ENCODE measurements around the gene ASIC3.

The ASIC3 gene

DNA sequence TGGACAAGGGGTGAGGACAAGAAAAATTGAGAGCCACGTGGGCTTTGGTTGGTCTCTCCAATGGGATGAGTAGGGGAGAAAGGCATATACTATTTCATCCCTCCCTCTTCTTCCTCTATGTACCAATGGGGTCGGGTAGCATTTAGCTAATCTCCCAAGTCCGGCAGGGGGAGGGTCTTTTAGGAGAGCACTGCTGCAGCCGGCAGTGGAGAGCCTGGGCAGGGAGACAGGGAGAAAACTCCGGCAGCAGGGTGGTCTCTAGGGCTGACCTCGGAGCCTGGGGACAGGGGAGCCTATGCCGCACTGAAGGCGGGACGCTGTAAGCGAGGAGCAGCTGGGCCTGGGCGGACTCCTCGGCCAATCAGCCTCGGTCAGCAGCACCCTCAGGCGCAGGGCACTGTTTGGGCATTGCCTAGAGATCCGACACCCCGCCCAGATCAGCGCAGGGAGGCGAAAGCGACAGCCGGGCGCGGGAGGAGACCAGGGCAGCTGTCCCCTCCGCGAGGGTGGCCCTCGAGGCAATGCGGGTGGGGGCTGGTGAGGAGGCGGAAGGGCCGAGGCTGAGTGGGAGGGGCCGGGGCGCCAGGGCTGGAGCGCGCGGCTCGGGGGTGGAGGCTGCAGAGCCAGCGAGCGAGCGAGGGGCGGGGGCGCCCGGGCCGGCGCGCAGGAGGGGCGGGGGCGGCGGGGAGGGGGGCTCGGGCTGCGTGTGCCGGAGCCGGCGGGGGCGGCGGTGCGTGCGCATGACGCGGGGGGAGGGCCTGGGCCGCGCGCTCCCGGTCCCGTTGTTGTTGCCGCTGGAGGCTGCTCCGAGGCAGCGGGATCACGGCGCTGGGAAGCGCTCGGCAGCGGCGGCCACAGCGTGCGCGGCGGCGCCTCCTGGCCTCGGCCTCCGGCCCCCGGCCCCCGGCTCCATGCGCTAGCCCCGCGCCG lies 37.6 kb downstream of the ASIC3 start, which contains the start of gene AGAP3:
Gene AGAP3, plus strand, starts transcription at position 785 of the 930 bp plus-strand sequence. CDS start 267 bp downstream, outside the sequence.
- peak; percentile 91 to 93 for DNase-seq

DNA sequence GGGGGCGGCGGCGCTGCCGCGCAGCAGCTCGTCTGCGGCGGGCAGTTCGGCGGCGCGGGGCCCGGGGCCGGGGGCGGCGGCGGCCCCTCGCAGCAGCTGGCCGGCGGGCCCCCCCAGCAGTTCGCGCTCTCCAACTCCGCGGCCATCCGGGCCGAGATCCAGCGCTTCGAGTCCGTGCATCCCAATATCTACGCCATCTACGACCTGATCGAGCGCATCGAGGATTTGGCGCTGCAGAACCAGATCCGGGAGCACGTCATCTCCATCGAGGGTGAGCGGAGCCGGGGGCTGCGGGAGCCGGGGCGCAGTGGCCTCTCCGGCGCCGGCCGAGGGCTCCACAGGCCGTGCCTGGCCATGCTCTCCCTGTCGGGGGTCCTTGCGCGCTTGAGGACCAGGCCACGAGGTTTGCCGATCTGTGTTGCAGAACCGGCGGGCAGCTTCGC lies 38.5 kb downstream of the ASIC3 start:
- DNase-seq, result peak in 1 of 2 donors; percentile 23

DNA sequence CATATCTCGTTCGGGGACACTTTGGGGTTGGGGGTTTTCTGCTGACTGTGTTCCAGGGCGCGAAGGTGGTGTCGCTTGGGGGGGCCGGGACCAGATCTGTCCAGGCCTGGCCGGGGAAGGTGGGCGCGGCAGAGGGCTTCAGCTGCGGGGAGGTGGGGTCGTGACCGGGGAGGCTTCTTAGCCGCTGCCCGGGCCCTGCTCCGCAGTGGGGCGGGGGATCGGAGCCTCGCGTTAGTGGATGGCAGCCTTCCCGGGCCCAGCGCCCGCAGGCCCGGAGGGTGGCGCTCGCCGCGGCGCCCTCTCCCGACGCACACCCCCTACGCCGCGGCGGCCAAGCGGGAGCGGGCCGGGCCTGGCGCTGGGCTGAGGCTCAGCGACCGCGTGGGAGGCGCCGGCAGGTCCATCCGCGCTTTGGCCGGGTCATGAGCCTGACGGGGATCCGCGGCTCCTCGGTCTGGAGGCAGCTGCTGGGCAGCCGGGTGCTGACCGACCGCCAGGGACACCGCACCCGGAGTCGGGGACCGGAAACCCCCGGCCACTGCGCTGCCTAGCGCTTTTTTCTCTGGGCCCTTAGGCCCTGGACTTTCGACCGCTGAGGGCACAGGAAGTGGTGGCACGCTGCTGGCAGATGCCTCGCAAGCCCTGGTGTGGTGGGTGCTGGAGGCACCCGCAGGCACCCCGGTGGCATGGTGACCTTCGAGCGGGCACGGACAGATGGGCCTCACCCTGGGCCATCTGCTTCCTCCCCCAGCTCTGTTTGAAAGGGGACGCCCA lies 39.1 kb downstream of the ASIC3 start:
- peak; percentile 35 to 68 for DNase-seq

DNA sequence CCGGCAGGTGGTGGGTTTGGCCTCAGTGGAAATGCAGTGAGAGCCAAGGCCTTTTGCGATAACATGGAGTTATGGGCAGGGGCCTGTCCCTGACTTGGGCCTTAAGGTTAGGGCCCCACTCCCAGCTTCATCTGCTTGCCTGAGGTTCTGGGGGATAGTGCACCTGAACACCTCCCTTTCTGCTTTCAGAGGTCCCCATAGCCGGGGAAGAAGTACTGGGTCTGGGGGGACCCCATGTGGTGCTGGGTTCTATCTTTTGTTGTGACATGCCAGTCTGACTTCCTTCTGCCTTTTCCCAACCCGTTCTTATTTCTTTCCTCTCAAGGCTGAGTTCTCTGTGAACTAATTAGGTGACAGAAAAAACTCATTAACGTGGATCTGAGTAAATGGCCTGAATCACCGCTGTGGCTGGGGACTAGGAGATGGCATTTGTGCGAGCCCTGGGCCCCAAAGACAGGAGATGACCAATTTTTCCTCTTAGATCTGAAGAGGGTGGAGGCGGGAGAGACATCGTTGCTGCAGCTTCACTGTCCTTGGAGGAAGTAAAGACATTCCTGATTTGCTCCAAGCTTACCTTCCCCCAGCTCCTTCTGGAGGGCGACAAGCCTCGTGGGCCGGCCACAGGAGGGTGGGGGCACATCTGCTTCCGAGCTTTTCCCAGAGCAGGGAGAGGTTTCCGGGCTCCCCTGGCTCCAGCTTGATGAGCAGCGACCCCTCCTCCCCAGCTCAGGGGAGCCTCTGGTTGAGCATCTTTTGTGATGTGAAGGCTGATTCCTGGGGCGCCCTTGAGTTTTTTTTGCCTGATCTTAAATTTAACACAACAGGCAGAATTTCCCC lies 39.9 kb downstream of the ASIC3 start:
- DNase-seq, result peak; percentile 31 to 61

DNA sequence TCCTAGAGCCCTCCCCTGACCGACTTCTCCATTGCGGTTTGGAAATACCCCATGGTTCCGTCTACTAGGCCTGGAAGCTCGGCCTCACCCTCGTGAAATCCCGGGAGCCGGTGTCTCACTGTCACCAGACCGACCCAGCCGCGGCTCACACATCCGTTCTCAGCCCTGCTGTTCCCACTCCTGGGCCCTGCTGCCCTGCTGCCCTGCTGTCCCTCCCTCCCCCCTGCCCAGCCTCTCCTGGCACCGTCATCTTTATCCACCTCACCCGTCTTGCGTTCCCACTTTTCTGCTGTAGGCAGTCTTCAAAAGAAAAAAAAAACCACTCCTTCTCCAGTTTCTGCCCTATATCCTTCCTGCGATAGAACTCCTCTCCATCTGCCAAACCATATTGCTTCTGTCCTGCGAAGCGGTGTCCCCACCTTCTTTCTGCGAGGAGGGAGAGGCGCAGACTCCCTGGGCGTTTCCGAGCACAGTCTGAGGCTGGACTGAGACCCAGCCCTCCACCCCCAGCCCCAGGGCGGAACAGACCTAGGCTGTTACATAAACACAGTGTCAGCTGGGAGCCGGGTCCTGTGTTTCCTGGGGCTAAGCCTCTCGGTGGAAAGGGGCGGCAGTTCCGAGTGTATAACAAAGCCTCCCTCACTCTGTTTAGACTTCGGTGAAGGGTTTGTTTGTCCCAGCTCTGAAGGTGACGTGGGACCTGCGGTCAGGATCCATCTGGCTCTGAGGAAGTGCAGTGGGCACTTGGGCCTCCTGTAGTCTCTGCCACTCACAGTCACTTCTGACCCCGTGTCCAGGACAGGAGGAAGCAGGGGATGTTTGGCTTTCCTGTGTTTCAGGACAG lies 40.7 kb downstream of the ASIC3 start:
- peak; percentile 94 to 98 for DNase-seq

DNA sequence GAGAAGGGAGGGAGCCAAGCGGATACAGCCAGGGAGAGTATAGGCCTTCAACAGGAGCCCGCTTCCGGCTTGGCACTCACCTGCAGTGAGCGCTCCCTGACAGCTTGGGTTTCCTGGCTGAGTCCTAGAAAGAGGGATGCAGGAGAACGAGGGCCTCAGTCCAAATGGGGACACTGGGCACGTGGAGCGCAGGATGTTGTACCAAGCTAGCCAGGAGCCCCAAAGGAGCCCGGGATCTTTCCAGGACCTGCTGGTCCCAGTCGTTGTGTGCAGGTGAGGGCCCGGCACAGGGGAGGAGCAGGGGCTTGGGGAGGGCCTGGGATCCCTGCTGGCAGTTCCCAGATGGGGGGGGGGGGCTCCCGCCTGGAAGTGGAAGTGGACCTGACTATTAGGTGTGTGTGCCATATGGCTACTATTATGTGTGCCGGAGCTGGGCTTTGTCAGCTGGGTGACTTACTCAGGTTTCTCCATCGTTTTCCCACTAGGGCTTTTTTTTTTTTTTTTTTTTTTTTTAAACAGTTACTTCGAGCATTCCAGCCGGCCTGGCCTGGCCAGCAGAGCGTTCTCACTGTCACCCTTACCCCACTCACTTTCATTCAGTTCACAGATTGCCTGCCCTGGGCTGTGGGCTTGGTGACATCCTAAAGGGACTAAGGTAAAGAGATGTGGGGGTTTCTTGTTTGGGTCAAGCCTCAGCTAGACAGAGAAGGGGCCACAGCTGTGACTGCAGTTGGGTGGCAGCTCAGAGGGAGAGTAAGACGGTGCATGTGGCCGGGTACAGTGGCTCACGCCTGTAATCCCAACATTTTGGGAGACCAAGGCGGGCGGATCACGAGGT lies 41.8 kb downstream of the ASIC3 start:
- no peak for DNase-seq

DNA sequence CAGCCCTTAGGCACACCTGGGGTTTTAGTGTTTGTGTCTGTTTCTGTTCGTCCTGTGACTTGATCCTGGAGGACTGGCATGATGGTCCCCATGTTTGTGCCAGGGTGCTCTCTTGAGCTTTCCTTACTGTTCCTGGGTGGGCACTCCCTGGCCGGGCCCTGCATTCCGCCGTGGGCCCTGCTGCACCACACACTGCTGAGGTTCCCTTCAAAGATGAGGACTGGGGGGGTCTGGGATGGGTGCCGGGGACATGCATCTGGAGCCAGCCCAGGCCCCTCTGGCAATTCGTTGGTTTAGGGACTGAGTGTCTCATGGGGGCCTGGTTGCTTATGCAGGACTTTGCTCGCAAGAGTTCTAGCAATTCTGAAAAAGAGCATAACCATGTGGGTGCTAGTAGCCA lies 42.7 kb downstream of the ASIC3 start:
- no peak for DNase-seq

DNA sequence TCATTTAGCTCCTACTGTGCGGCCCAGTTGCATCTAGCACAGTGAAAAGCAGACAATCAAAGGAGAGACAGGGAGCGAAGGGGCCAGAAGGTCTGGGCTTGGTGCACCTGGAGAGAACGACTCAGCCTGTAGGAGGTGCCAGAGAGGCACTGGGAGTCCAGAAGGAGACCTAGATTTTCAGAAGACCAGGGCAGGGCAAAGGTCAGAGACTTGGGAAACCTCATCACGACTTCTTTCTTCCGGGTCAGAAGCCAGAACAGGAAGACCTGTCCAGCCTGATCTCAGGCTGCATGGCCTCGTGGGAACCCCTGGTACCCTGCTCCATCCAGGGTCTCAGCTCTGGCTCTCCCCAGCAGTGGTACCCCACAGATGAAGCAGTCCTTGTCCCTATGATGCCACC lies 43.1 kb downstream of the ASIC3 start:
- DNase-seq, result peak; percentile 80 to 83

DNA sequence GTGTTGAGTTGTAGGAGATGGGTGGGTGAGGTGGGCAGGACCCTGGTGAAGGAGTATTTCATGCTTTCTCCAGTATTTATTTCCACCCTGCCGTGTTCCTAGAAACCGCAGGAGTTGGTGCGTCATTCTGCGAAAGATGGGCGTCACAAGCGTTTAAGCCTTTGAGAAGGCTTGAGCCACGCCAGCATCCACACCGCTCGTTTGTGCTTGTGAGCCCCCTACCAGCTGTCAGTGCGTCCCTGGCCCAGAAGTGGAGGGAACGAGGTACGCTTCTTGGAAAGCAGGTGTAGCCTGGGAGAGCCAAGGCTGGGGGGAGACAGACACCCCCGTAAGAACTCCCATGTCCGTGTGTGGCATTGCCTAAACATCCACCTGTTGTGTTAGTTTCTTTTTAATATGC lies 43.7 kb downstream of the ASIC3 start:
- no peak for DNase-seq

DNA sequence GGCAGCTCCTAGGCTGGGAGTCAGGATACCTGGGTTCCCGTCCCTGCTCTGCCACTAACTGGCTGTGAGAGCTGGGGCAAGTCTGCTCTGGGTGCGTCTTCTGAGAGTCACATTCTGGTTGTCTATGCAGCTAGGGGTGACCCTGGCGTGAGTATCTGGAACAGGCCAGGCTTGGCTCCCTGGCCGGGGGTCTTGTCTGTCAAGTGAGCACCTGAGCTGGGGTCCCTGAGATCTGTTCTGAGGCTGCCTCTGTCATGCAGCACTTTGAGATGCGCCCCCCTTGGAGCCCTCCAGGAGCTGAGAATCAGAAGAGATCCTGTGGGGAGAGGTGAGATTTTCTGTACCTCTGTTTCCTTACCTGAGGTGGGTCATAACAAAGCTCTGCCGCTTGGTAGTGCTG lies 45.4 kb downstream of the ASIC3 start:
- no peak for DNase-seq

DNA sequence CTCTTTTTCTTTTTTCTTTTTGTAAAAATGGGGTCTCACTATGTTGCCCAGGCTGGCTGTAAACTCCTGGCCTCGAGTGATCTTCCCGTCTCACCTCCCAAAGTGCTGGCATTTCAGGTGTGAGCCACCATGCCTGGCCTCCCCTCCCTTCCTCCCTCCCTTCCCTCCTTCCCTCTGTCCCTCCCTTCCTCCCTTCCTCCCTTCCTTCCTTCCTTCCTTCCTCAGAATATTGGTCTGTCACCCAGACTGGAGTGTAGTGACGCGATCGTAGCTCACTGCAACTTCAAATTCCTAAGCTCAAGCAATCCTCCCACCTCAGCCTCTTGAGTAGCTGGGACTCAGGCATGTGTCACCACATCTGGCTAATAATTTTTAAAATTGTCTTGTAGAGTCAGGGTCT lies 46.3 kb downstream of the ASIC3 start:
- DNase-seq, result no peak

DNA sequence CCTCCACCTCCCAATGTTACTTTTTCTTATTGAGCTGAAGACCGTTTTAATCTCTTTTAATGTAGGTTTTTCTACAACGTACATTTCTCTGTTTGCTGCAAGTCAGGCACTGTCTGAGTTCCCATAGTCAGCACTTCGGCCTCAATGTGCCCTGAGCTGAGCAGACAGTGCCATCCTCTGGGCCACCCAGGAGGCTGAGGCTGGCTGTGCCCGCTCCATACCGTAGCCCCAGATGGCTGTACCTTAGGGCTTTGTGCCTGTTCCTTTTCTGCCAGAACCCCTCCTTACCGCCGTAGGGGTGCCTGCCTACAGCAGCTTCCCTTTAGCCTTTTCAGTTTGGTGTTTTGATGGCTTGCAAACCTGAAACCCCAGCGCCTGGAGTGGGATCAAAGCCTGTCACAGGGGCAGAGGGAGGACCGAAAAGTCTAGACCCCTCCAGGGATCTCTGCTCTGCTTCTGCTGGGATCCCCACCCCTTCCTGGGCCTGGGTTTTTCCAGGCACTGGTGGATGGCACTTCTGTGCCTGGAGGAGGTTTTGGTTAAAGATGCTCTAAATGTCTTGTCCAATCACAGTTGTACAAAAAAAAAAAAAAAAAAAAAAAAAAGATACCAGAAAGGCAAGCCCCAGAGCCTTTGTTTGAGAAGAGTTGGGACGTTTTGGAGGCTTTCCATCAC lies 46.9 kb downstream of the ASIC3 start:
- no peak for DNase-seq

DNA sequence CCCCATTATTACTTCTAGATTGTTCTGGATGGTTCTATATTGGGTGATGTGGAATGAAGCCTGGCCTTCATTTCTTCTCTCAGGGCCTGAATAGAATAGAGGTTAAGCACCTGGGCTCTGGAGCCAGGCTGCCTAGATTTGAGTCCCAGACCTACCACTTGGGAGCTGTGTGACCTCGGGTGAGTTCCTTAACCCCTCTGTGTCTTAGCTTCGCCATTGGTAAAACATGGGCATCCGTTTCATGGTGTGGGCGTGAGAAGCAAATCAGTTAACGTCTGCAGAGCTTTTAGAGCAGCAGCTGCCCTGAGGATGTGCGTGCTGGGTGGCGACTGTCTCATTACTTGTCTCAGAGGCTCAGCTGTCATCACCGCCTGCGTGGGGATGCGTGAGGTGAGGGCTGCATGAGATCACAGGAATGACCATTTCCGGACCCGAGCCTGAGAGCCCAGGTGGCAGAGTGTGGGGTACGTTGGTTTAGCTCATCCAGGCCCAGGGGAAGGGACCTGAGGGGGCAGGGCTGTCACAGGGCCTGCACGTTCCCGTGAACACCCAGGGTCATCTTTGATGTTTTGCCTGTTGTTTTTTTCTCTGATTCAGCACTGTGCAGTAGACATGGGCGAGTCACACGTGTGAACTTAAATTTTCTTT lies 47.6 kb downstream of the ASIC3 start:
- no peak for DNase-seq

DNA sequence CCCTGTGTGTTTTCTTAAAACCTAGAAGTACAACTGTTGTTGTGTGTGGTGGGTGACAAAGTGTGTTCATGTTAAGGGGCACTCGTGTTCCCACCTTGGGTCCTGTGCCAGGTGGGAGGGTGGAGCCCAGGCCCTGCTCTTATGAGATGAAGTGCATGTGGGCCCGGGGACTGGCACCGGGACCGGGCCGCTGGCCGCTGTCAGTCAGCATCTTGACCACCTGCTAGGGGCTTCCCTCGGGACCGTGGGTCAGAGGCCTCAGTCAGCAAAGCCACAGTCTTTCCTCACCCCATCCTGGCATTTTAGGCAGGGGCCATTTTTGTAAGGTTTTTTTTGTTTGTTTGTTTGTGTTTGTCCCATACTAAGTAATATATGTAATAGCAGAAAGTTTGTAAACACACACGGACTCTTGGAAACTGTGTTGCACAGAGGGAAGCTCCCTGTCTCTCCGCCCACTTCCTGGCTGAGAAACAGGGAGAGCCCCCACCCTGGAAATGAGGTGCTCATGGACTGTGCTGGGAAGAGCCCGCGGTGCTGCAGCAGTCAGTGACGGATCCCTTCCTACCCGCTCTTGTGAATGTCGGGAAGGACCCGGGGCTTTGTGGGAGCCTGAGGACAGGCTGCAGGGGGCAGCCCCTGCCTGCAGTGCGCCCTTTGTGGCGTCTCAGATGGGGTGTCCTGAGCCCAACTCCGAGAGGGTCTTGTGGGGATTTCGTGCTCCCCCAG lies 51.3 kb downstream of the ASIC3 start:
- DNase-seq, result no peak

DNA sequence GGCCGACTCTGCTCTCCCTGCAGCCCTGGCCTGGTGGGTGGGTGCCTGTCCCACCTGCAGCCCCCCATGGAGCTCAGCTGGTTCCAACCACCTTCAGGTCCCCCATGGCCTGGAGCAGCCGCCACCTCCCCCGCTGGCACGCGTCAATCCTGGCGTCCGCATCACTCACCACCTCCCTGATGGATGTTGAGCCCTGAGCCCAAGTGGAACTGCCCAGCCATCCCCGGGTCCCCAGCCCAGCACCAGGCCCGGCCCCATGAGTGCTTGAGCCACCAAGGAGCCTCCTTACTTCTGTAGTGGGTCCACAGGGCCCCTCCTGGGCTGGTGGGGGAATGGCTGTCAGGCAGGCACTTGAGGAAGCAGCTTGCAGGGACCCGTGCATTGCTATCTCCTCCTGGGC lies 52.6 kb downstream of the ASIC3 start:
- no peak for DNase-seq

DNA sequence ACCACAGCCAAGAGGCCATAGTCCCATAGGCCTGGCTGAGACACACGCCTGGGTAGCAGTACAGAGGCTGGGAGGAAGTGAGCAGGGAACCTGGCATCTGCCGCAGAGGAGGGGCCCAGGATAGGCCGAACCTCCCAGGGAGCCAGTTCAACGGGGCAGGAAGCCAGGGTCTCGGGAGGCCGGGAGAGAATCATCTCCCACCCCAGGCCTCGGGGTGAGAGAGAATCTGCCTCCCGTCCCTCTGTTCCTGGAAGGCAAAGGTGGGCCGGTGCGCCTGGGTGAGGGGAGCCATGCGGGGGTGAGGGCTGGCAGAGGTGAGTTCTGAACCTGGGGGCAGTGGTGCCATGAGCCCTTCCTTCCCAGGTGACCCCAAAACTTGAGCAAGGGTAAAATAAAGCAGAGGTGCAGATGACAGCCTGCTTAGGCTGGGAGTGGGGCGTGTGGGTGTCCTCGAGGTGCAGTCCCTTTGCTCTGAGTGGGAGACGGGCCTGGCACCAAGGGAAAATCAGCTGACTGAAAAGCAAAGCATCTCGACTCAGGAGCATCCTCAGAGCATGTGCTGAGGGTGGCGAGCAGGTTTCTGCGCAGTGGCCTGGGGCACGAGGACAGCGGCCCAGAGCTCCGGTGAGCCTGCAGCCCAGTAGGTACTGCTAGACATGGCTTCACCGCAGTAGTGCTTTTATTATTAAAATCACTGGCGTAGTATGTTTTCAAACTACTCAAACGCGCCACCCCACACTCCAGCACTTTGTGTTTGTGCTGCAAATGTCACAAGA lies 53.5 kb downstream of the ASIC3 start:
- no peak for DNase-seq
